B cell (primary cell): ENCODE results near the gene PIK3CA. TPM values are rescaled to one million over a fixed set of nuclear protein-coding genes. Genes with fewer than 3 reads are reported as not detected.

Experiments used
- ATAC-seq: fragments of 200-7000 bp; cut with Tn5 transposase; one replicate; pipeline ENCODE4 v1.10.0; 2021; ENCODE audit warnings: low read depth, mild to moderate bottlenecking, moderate number of reproducible peaks, moderate library complexity
- CTCF ChIA-PET: fragments of 350-600 bp; sonication (Branson Sonifier 250); formaldehyde crosslinking; loops from one replicate; lab custom pipeline; 2021; ENCODE audit warnings: antibody characterized with exemption, inconsistent platforms; lab: Charles Lee
- POLR2A ChIA-PET: fragments of 350-600 bp; sonication (Branson Sonifier 250); formaldehyde crosslinking; loops from one replicate; lab custom pipeline; 2021; ENCODE audit warnings: antibody characterized with exemption; lab: Charles Lee
- DNase-seq: peaks from one replicate; pipeline ENCODE4 v3.0.0; 2013
- H2AFZ ChIP-seq: 2 replicates; pipeline ENCODE4 v1.6.1; 2012; ENCODE audit warnings: mild to moderate bottlenecking, low read depth, low read length; ENCODE audit not compliant: insufficient read depth, poor library complexity, severe bottlenecking
- H3K27ac ChIP-seq, 2 donors: 1 replicate in 1 of 2; 2 replicates in 1 of 2; pipeline ENCODE4 v1.5.1; 2012 to 2013; ENCODE audit warnings: low read length in 2 of 2, mild to moderate bottlenecking in 2 of 2, moderate library complexity in 1 of 2
- H3K27me3 ChIP-seq, 4 experiments: fragments of 200-600 bp in 1 of 4; sonication (generic) in 1 of 4; replicated peaks in 1 of 4; 1 replicate in 2 of 4; 2 replicates in 2 of 4; pipeline versions ENCODE4 v1.6.1 to v1.7.0; 2013 to 2016; ENCODE audit warnings: low read length in 3 of 4, mild to moderate bottlenecking in 2 of 4, mixed read lengths in 1 of 4, moderate library complexity in 1 of 4; ENCODE audit not compliant: insufficient read depth in 4 of 4, control insufficient read depth in 3 of 4; ENCODE audit errors: control extremely low read depth in 1 of 4
- H3K36me3 ChIP-seq, 2 experiments: replicated peaks in 1 of 2; 1 replicate in 1 of 2; 2 replicates in 1 of 2; pipeline versions ENCODE4 v1.6.1 to v1.7.1; 2013; ENCODE audit warnings: low read length in 1 of 2; ENCODE audit not compliant: insufficient read depth in 2 of 2, control insufficient read depth in 1 of 2; ENCODE audit errors: control extremely low read depth in 1 of 2, extremely low read depth in 1 of 2
- H3K4me1 ChIP-seq, 2 donors: fragments of 200-600 bp in 1 of 2; sonication (generic) in 1 of 2; 1 replicate in 1 of 2; 2 replicates in 1 of 2; pipeline versions ENCODE4 v1.5.1 to v1.6.1; 2013 to 2017; ENCODE audit warnings: low read length in 2 of 2; ENCODE audit not compliant: control insufficient read depth in 2 of 2, insufficient read depth in 2 of 2
- H3K4me2 ChIP-seq: replicated peaks from 2 replicates; pipeline ENCODE3; 2012; ENCODE audit warnings: mild to moderate bottlenecking, low read depth, low read length; ENCODE audit not compliant: poor library complexity, severe bottlenecking
- H3K4me3 ChIP-seq, 5 experiments: fragments of 200-600 bp in 1 of 5; sonication (generic) in 1 of 5; 1 replicate in 3 of 5; 2 replicates in 2 of 5; pipeline versions ENCODE4 v1.5.1 to v1.7.0; 2011 to 2016; ENCODE audit warnings: low read length in 4 of 5, mild to moderate bottlenecking in 4 of 5, low read depth in 2 of 5, control low read depth in 1 of 5, moderate library complexity in 1 of 5; ENCODE audit not compliant: insufficient read depth in 1 of 5; ENCODE audit errors: control extremely low read depth in 1 of 5, extremely low read depth in 1 of 5
- H3K79me2 ChIP-seq: fragments of 200-600 bp; sonication (generic); one replicate; pipeline ENCODE4 v1.6.0; 2016; ENCODE audit warnings: low read length; ENCODE audit not compliant: control insufficient read depth, insufficient read depth
- H3K9ac ChIP-seq: fragments of 200-600 bp; sonication (generic); 2 replicates; pipeline ENCODE4 v1.6.1; 2017; ENCODE audit warnings: mild to moderate bottlenecking, low read length, moderate library complexity
- H3K9me3 ChIP-seq, 3 donors: one replicate each; pipeline versions ENCODE4 v1.6.1 to v1.7.1; 2013; ENCODE audit warnings: low read length in 2 of 3; ENCODE audit not compliant: control insufficient read depth in 2 of 3, insufficient read depth in 1 of 3; ENCODE audit errors: control extremely low read depth in 1 of 3
- H4K20me1 ChIP-seq: 2 replicates; pipeline ENCODE4 v1.6.0; 2012; ENCODE audit warnings: mild to moderate bottlenecking, low read length; ENCODE audit not compliant: insufficient read depth, control insufficient read depth, poor library complexity, severe bottlenecking
- H3K27ac Mint-ChIP-seq: one replicate; pipeline ENCODE4 v1.8.0; 2021; ENCODE audit warnings: mixed read lengths
- H3K27me3 Mint-ChIP-seq: one replicate; pipeline ENCODE4 v1.8.0; 2021; ENCODE audit warnings: mixed read lengths
- H3K4me1 Mint-ChIP-seq: one replicate; pipeline ENCODE4 v1.8.0; 2021; ENCODE audit warnings: mixed read lengths
- H3K4me3 Mint-ChIP-seq: one replicate; pipeline ENCODE4 v1.8.0; 2021; ENCODE audit warnings: mixed read lengths
- H3K9me3 Mint-ChIP-seq: one replicate; pipeline ENCODE4 v1.8.0; 2022; ENCODE audit warnings: mixed read lengths; ENCODE audit not compliant: insufficient read depth
- CTCF ChIP-seq: fragments of 200-600 bp; IDR thresholded peaks from one replicate; pipeline ENCODE4 v1.8.0; 2022; ENCODE audit warnings: antibody characterized with exemption, mild to moderate bottlenecking
- EZH2 ChIP-seq: IDR thresholded peaks from 2 replicates; pipeline ENCODE4 v1.6.1; 2012; ENCODE audit warnings: borderline replicate concordance, low read depth, mild to moderate bottlenecking, moderate library complexity, low read length; ENCODE audit not compliant: insufficient read depth, poor library complexity, severe bottlenecking
- WGBS: methylation state at CpG from one replicate; pipeline ENCODE4 v1.1.5; 2013; ENCODE audit warnings: missing lambda C conversion rate; ENCODE audit not compliant: insufficient coverage; 5-methylcytosine and 5-hydroxymethylcytosine counted together
- intact Hi-C: fragments of 100-400 bp; cut with micrococcal nuclease; formaldehyde crosslinking; loops from one replicate; pipeline ENCODE4 v1.10.0; 2022
- polyA plus RNA-seq: library from polyadenylated mRNA; depleted of rRNA; stranded (reverse); fragments of >200 nt; gene quantifications from 2 replicates; pipeline ENCODE4 v1.2.3, GENCODE V29; 2012
- total RNA-seq, 2 donors: library from RNA; stranded (reverse); fragments of 120-200 nt in 1 of 2; gene quantifications; 1 replicate in 1 of 2; 2 replicates in 1 of 2; pipeline versions ENCODE4 v1.2.3 to v1.2.4, GENCODE V29; 2013 to 2022

The PIK3CA gene
- total and polyA plus RNA-seq, 2 donors (not counting 1 experiment from before 2014, with no cell fraction given): 6.4 to 61.8 TPM

DNA sequence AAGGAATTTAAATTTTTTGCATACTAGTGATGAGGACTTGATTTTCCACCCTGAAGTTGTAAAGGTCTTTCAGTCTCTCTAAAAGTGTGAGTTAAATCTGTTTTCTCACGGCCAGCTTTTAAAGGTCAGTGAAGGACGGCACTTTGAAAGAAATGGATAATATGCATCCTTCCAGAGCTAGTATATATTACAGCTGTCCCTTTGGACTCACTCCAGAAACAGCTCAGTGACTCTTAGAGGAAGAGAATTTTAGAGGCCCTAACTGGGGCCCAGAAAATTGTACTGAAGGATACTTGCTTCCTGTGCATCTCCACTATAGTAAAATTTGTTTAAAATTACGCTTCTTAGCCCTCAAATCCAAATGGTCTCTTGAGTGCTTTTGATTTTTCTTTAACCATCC, 41.6 kb downstream of the PIK3CA start:
- no peak for DNase-seq
- CTCF ChIA-PET: no interaction called here
- TF ChIP-seq EZH2 (no peak), CTCF (no peak)
- peaks cover 56% of the 10 kb centered on the region for H3K4me1 Mint-ChIP-seq
- Histone ChIP-seq H3K4me2 (no peak overlapping the region), H3K79me2 (peaks cover 97% of the 10 kb centered on the region), H3K9me3 (no peaks in the 10 kb centered on the region), H3K27ac (no peak overlapping the region), H3K9ac (no peak overlapping the region), H3K27me3 (no peaks in the 10 kb centered on the region), H3K36me3 (peaks cover 0 to 5% of the 10 kb centered on the region in 2 experiments), H3K4me3 (no peak overlapping the region), H4K20me1 (peaks cover 49% of the 10 kb centered on the region), H2AFZ (no peak overlapping the region), H3K4me1 (peaks cover 0 to 9% of the 10 kb centered on the region in 2 donors)
- intact Hi-C loops: no loop called here
- whole genome bisulfite sequencing: 100% methylated on average over 1 of the region's 3 CpGs
- POLR2A ChIA-PET: interaction anchor here (0.5 kb wide), 1 partner anchor 42 kb away, joined by 4 read pairs; no protein-coding TSS in a partner anchor
- H3K4me3 Mint-ChIP-seq: no peak overlapping the region
- no peaks in the 10 kb centered on the region for H3K9me3 Mint-ChIP-seq
- no peak for ATAC-seq
- no peak overlapping the region for H3K27ac Mint-ChIP-seq
- H3K27me3 Mint-ChIP-seq: no peaks in the 10 kb centered on the region

GRCh38 chr3:179190581-179190980, 42.4 kb downstream of the PIK3CA start:
- Mint-ChIP-seq H3K27ac (no peak overlapping the region), H3K9me3 (no peaks in the 10 kb centered on the region), H3K4me3 (no peak overlapping the region), H3K4me1 (peaks cover 56% of the 10 kb centered on the region), H3K27me3 (no peaks in the 10 kb centered on the region)
- peaks cover 0 to 3% of the 10 kb centered on the region in 2 experiments for H3K36me3 ChIP-seq
- intact Hi-C loops: no loop called here
- H3K27me3 ChIP-seq: no peaks in the 10 kb centered on the region
- H3K4me1 ChIP-seq: peaks cover 7 to 16% of the 10 kb centered on the region in 2 donors
- ATAC-seq (no peak), DNase-seq (no peak)
- POLR2A ChIA-PET: interaction anchor here (0.6 kb wide), 1 partner anchor 151 kb away, joined by 5 read pairs; no protein-coding TSS in a partner anchor
- no peaks in the 10 kb centered on the region for H3K9me3 ChIP-seq
- H3K79me2 ChIP-seq: peaks cover 97% of the 10 kb centered on the region
- TF ChIP-seq CTCF (no peak), EZH2 (no peak)
- 95% methylated on average over 3 of the region's 6 CpGs for WGBS
- no peak overlapping the region for H2AFZ ChIP-seq
- no peak overlapping the region for H3K4me2 ChIP-seq
- CTCF ChIA-PET: no interaction called here
- no peak overlapping the region for H3K9ac ChIP-seq
- H3K27ac ChIP-seq: no peak overlapping the region
- peaks cover 45% of the 10 kb centered on the region for H4K20me1 ChIP-seq
- no peak overlapping the region for H3K4me3 ChIP-seq
